ENCODE measurements around the gene GARIN5B. TPM values are rescaled to one million over a fixed set of nuclear protein-coding genes. Genes with fewer than 3 reads are reported as not detected.

GARIN5B gene
- total RNA-seq, 4 donors from 2014 or later = 0.18 TPM; not detected in 3

DNA sequence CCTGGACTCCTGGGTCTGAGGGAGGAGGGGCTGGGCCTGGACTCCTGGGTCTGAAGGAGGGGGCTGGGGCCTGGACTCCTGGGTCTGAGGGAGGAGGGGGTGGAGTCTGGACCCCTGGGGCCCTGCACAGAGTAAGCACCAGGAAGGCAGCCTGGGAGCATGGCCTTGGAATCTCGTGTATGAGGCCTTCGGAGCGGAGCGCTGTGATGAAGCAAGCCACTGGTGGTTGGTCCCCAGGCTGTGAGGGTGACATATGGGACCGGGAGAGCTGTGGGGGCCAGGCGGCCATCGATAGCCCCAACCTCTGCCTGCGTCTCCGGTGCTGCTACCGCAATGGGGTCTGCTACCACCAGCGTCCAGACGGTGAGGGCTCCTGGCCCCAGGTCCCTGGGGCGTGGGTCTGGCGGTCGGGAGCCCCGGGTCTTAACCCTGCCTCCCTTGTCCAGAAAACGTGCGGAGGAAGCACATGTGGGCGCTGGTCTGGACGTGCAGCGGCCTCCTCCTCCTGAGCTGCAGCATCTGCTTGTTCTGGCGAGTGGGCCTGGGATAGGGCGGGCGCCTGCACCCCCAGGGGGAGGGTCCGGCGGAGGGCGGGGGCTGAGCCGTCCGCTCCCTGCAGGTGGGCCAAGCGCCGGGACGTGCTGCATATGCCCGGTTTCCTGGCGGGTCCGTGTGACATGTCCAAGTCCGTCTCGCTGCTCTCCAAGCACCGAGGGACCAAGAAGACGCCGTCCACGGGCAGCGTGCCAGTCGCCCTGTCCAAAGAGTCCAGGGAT lies 14.5 kb upstream of the GARIN5B start:
- intact Hi-C loops (cut with DNase I; ENCODE audit: low total_unique reads) = no loop called here
- peaks cover 0 to 3% of the 10 kb centered on the region in 2 donors for H3K4me1 ChIP-seq
- DNase-seq = no peak
- H3K4me3 ChIP-seq = no peak overlapping the region
- TF ChIP-seq, protein P1, sequence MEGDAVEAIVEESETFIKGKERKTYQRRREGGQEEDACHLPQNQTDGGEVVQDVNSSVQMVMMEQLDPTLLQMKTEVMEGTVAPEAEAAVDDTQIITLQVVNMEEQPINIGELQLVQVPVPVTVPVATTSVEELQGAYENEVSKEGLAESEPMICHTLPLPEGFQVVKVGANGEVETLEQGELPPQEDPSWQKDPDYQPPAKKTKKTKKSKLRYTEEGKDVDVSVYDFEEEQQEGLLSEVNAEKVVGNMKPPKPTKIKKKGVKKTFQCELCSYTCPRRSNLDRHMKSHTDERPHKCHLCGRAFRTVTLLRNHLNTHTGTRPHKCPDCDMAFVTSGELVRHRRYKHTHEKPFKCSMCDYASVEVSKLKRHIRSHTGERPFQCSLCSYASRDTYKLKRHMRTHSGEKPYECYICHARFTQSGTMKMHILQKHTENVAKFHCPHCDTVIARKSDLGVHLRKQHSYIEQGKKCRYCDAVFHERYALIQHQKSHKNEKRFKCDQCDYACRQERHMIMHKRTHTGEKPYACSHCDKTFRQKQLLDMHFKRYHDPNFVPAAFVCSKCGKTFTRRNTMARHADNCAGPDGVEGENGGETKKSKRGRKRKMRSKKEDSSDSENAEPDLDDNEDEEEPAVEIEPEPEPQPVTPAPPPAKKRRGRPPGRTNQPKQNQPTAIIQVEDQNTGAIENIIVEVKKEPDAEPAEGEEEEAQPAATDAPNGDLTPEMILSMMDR (IDR thresholded peaks at IDR 0.05) = no peak
- no peak overlapping the region for H3K27ac ChIP-seq
- H3K27me3 ChIP-seq = peaks cover 0 to 16% of the 10 kb centered on the region in 2 donors
- no peaks in the 10 kb centered on the region for H3K9me3 ChIP-seq
- H3K36me3 ChIP-seq = no peaks in the 10 kb centered on the region

DNA sequence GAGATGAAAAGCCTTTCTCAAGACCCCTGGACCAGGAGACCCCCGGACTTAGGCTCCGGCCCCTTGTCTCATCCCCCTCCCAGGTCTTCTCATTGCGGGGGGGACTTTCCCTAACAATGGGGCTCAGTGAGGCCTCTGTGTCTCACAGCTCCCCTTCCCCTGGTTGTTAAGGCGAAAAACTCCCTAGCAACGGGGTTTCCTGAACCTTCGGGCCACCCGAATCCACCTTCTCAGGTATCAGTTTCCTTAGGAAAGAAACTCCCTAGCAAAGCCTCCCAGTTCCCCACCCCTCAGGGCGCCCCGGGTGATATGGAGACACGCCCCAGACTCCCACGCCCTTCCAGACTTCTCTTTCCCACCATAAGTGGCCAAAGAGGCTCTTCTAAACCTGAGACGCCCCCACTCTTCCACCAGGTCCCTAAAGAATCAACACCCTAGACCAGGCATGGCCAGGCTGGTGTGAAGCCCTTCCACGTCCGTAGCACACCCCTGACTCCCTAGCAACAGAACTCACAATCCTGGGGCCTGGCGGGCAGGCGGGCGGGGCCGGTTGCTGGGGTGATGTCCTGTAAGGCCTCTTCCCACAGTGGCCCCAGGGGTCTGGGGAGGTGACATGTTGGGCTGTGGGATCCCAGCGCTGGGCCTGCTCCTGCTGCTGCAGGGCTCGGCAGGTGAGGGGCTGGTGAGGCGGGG lies 13.3 kb upstream of the GARIN5B start, which contains the start of gene TMEM190:
Gene TMEM190 (plus strand): TSS at position 586 of the 693 bp plus-strand sequence. CDS start 28 bp downstream, at position 614.
- Histone ChIP-seq H3K9me3 (no peaks in the 10 kb centered on the region), H3K4me3 (no peak within 1 kb of the TSS), H3K4me1 (peaks cover 0 to 3% of the 10 kb centered on the region in 2 donors), H3K36me3 (no peaks in the 10 kb centered on the region), H3K27me3 (peaks cover 0 to 16% of the 10 kb centered on the region in 2 donors), H3K27ac (no peak within 1 kb of the TSS)
- DNase-seq = no peak
- no peak for TF ChIP-seq POLR2A (IDR thresholded peaks at IDR 0.05)
- TF ChIP-seq, protein P1 (IDR thresholded peaks at IDR 0.05) = no peak
- intact Hi-C loops (cut with DNase I; ENCODE audit: low total_unique reads) = no loop called here

DNA sequence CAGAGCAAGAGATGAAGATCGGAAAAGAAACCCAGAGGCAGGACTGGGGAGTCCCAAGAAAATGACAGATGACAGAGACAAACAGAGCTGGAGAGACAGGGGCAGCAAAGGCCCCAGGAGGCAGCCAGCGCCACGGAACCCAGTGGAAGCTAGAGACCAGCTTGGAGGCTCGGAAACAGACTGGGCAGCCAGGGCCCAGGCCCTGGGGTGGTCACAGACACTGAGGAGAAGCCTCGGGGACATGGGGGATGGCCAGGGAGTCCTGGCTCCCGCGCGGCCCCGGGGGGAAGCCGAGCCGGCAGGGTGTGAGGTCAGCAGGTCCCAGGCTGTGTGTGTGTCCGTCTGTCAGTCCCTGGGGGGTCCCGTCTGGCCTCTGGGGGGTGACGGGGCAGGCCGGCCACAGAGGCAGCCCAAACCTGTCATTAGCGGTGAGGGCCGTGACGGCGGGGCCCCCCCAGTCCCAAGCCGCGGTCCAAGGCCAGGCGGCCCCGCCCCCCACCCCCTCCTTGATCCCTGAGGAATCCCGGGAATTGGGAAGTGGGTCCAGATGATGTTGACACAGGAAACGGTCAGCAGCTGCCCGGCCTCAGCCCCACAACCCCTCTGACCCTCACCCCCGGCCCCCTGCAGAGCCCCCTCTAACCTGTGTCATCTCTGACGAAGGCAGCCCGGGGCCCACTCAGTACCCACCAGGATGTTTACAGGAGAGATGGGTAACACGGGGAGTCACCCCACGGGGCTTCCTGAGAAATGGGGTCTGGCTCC lies 11.1 kb upstream of the GARIN5B start:
- intact Hi-C loops (cut with DNase I; ENCODE audit: low total_unique reads) = no loop called here
- H3K4me3 ChIP-seq = no peak overlapping the region
- H3K27ac ChIP-seq = no peak overlapping the region

DNA sequence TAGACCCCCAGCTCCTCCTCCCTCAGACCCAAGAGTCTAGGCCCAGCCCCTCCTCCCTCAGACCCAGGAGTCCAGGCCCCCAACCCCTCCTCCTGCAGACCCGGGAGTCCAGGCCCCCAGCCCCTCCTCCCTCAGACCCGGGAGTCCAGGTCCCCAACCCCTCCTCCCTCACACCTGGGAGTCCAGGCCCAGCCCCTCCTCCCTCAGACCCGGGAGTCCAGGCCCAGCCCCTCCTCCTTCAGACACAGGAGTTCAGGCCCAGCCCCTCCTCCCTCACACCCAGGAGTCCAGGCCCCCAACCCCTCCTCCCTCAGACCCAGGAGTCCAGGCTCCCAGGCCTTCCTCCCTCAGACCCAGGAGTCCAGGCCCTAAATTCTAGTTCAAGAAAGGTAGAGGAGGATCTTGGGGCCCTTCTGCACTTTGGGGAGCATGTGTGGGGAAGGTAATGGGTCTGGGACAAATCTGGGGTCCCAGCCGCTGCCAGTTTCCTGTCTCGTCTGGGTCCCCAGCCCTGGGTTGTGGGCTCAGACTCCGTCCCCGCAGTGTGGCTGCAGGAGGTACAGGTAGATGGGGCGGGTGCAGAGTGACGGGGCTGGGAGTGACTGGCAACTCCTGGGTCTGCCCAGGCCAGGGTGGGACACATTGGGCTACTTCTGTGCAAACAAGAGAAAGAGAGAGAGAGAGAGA lies 10.4 kb upstream of the GARIN5B start:
- no peak for TF ChIP-seq POLR2A (IDR thresholded peaks at IDR 0.05)
- TF ChIP-seq, protein P1 (IDR thresholded peaks at IDR 0.05) = no peak
- Histone ChIP-seq H3K36me3 (no peaks in the 10 kb centered on the region), H3K9me3 (no peaks in the 10 kb centered on the region), H3K4me1 (peaks cover 0 to 17% of the 10 kb centered on the region in 2 donors), H3K27me3 (peaks cover 17 to 31% of the 10 kb centered on the region in 2 donors), H3K4me3 (no peak overlapping the region), H3K27ac (no peak overlapping the region)
- no peak for DNase-seq
- intact Hi-C loops (cut with DNase I; ENCODE audit: low total_unique reads) = no loop called here

More for the DNA sequence above, 11.1 kb upstream of the GARIN5B start:
- no peaks in the 10 kb centered on the region for H3K36me3 ChIP-seq
- TF ChIP-seq POLR2A (IDR thresholded peaks at IDR 0.05) = no peak
- TF ChIP-seq, protein P1 (IDR thresholded peaks at IDR 0.05) = no peak
- no peaks in the 10 kb centered on the region for H3K9me3 ChIP-seq
- peaks cover 10 to 29% of the 10 kb centered on the region in 2 donors for H3K27me3 ChIP-seq
- no peak for DNase-seq
- H3K4me1 ChIP-seq = peaks cover 0 to 13% of the 10 kb centered on the region in 2 donors

Measured in uterus (tissue), 4 donors.